NCI-H1930 (cell line): ENCODE data around the gene CCDC149.

Experiments
- DNase-seq, 2 experiments: peaks; one replicate each; lab custom pipeline; 2025; lab: John Stamatoyannopoulos, UW

CCDC149 gene

GRCh38 chr4:24912252-24913118, at the start of gene CCDC149:
Gene CCDC149, minus strand, starts transcription at chr4:24913042. Its CDS starts 178 bp downstream, at chr4:24912864.
- peak; percentile 63 to 74 for DNase-seq

DNA sequence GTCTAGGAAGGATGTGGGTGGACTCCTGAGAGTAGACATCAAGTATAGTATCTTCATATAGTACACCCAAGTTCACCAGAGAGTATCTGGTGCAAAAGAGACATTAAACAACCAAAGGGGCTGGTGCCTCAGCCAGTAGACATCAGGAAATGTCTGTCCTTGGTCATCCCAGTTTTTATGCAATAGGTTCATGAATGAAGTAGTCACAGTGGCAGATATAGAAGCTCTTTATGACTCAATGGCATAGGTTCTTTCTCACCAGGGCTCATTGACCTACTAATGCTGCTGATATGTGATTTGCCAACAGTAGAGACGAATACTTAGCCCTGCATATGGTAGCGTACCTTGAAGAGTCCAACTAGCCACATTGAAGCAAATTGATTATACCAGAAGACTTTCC, 45.0 kb upstream of the CCDC149 start:
- DNase-seq: no peak

GRCh38 chr4:24956763-24957162, 43.9 kb upstream of the CCDC149 start:
- DNase-seq: no peak

DNA sequence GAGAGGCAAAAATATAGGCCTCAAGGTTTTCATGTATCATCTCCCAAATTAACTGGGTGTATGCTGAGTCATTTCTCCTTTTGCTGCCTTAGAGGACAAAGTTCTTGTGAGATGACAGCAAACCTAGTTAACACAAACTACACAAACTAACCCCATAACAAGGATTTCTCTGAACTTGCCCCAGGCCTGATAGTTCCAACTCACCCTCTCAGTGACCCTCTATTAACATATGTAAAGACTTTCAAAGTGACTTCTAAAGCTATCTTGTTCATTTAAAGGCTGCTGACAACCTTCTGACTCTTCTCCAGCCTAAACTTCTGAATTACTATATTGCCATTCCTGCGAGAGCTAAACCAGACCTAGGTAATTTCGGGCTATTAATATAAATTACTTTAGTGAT, 43.2 kb upstream of the CCDC149 start:
- no peak for DNase-seq

DNA sequence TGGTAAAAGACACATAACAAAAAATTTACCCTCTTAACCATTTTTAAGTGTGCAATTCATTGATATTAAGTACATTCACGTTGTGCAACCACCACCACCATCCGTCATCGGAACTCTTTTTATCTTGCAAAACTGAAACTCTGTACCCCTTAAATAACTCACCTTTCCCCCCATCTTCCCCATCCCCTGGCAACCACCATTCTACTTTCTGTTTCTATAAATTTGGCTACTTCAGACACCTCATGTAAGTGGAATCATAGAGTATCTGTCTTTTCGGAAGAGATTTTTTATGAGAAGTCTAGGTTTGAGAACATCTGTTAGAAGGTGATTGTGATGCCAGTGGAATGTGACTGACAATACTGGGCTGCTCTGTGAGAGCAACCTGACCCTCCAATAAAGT, 39.8 kb upstream of the CCDC149 start:
- no peak for DNase-seq

DNA sequence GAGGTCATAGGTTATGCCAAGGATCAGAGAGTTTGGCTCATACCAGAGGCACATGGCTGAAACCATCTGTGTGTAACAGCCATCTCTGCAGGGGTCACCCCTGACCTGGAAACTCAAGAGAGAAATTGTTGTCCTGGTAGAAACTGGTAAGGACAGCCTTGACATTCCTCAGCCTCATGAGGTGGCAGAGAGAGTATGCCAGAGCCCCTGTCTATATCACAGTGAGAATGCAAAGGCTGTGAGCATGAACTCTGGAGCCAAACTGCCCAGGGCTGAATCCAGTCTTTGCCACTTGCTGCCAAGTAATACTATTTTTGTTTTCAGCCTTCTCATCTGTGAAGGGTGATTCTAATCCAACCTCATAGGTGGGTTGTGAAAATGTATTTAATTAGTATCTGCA, 37.1 kb upstream of the CCDC149 start:
- DNase-seq: no peak

GRCh38 chr4:24937917-24938281, 25.1 kb upstream of the CCDC149 start:
- no peak for DNase-seq

DNA sequence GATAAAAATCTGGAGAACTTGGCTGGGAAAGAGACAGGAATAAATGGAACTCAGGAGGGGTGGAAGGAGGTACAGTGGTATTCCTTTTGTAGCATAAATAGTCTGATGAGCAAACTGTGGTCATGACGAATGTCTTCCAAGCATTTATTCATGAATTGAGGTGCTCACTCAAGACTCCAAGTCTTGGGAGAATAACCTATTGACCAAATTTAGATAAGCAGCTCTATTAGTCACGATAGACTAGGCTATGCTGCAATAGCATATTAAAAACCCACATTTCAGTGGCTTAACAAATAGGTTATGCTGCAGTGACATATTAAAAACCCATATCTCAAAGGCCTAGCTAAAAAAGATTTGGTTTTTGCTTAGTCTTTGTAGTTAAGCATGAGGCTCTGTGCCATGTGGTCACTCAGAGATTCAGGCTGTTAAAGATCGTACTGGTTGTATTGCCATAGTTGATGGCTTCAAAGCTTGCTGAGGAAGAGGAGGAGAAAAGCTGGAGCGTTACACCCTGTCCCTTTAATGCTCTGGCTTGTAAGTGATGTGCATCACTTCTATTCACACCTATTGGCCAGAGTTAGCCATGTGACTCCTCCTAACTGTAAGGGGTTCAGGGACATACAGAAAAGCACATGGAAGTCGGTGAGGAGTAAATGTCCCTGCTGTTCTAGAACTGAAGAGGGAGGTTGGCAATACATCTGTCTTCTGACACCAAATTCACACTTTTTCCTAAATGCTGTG, 24.5 kb upstream of the CCDC149 start:
- DNase-seq: no peak

DNA sequence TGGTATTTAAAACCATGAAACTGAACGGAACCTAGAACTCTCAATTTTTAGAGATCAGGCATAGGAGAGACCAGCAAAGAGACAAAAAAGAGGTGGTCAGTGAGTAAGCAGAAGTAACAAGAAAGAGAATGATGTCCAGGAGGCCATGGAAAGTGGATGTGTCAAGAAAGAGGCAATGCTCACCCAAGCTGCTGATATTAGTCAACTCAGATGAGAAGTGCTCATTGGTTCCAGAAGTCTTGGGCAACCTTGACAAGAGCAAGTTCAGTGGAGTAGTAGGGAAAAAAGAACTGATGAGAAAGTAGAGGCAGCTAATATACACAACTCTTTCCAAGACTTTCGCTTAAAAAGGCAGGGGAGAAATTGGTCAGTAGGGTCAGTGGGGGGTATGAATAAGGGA, 23.0 kb upstream of the CCDC149 start:
- DNase-seq: no peak

DNA sequence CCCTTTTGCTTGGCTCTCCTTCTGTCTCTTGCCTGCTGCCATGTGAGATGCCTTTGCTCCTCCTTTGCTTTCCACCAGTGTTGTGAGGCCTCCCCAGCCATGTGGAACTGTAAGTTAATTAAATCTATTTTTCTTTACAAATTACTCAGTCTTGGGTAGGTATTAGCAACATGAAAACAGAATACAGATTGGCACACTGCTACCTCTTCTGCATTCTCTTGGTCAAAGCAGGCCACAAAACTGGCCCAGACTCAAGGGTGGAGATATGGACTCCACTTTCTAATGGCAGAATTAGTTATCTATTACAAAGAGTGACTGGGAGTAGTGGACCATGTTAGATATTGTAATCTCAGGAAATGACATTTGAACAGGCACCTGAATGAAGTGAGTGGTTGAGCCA, 21.5 kb upstream of the CCDC149 start:
- no peak for DNase-seq

- no peak for DNase-seq
Measured at GRCh38 chr4:24933684-24934275, 20.9 kb upstream of the CCDC149 start.

DNA sequence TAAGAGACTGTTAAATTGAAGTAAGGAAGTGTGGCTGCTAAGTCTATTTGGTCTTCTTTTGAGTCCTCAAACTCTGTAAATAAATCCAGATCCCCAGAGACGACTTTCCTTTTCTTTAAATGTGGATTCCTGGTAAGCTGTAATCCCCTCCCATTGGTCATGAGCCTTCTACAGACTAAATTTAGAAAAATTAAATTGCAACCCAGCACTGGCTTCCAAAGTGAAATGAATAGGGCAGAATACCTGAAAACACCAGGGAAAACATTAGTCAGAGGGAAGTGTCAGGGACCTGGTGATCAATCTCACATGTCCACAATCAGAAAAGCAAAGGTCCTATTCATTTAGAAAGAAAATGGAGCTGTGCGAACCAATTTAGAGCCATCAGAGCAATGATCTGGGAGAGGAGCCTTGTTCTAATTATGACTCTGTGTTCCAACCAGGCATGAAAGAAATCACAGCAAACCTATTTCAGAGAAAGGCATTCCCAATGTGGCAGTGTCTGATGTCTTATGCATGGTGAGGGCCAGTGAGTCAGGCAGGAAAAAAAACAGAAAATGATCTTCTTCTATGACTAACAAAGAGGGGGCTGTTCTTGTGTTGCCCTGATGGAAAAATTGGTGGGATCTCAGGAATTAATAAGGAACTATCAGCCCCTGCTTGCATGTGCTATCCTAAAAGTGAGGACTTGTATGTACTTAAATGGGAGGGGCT, 19.8 kb upstream of the CCDC149 start:
- DNase-seq: no peak

GRCh38 chr4:24930151-24930550, 17.3 kb upstream of the CCDC149 start:
- DNase-seq: no peak

- DNase-seq: no peak
Measured at GRCh38 chr4:24928708-24929107, 15.9 kb upstream of the CCDC149 start.

- DNase-seq: no peak
Measured at GRCh38 chr4:24927049-24927448, 14.2 kb upstream of the CCDC149 start.

- no peak for DNase-seq
Measured at GRCh38 chr4:24924309-24924781, 11.5 kb upstream of the CCDC149 start.

GRCh38 chr4:24923550-24923949, 10.7 kb upstream of the CCDC149 start:
- DNase-seq: no peak

DNA sequence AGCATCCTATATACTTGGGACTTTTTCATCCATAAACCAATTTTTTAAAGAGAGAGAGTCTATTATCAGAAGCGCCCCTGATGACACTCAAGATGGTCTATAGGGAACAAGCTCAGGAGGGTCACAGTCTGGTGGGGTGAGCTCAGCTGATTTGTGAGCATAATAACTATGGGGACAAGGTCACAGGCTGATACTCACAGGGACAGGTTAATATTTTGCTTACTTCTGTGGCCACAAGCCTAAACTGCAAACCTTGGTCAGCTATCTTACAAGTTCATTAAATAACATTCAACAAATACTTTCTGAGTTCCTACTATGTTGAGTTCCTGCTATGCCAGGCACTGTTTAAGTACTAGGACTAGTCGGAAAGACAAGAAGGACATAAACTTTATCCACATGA, 10.2 kb upstream of the CCDC149 start:
- no peak for DNase-seq

DNA sequence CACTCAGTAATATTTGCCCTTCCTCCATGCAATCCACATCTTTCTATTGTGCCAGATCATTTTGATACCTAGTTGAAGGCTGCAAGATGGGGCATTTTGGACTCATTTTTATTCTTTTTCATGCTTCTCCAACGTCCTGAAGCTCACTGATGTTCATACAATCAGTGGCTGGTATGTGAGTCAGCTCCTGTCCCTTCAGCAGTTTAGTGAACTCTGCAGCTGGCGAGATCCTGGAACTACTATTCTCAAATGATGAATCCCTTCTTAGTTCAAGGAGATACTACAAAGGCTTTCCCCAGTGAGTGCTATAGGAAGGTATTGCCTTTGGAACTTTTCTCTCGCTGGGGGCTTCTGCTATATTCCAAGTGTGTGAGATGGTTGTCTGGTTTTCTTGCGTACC, 9.6 kb upstream of the CCDC149 start:
- DNase-seq: no peak

DNA sequence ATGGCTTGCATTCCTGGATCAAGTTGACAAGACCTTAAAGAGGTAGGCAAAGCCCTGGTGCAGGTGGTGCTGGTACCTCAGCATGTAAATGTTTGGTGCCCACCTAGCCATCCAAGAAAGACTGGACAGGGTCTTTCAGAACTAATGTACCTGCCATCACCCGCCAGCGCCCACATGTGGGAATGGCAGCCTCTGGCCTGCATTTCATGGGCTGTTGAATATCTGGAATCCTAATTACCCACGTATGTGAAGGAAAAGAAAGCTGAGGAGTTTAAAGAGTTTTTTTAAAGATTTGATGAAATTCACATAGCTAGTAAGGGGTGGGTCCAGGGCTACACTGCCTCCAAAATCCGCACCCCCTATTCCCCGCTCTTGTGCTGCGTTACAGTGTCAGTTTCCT, 8.6 kb upstream of the CCDC149 start:
- DNase-seq: no peak

GRCh38 chr4:24920008-24920407, 7.2 kb upstream of the CCDC149 start:
- no peak for DNase-seq
